ENCODE data around the gene IFIT5. TPM values are rescaled to one million over a fixed set of nuclear protein-coding genes. Genes with fewer than 3 reads are reported as not detected.
"Not testable (repeated sequence)": the region's sequence is repeated elsewhere in the genome, so short reads cannot be mapped to it uniquely, and the experiment has no call there.

Gene IFIT5
- total RNA-seq, 2 experiments from 2014 or later = 0.36 to 0.57 TPM

- intact Hi-C loops (cut with micrococcal nuclease; ENCODE audit: unreplicated experiment) = no loop called here
- Histone ChIP-seq H3K27ac (ENCODE audit: low read depth, low read length, poor library complexity, severe bottlenecking) (no peak overlapping the region), H3K9me2 (ENCODE audit: insufficient read depth, low read length) (no peaks in the 10 kb centered on the region), H3K4me1 (ENCODE audit: insufficient read depth, low read length, poor library complexity, severe bottlenecking) (peaks cover 7% of the 10 kb centered on the region), H3K36me3 (ENCODE audit: insufficient read depth, low read length) (no peaks in the 10 kb centered on the region), H2AFZ (ENCODE audit: low read length) (no peak overlapping the region), H3K9me3 (ENCODE audit: low read length) (no peaks in the 10 kb centered on the region), H3K4me2 (ENCODE audit: low read length) (no peak overlapping the region), H3K79me2 (ENCODE audit: insufficient read depth, low read depth, low read length) (no peaks in the 10 kb centered on the region), H3K4me3 (ENCODE audit: low read depth, low read length, poor library complexity, severe bottlenecking) (no peak overlapping the region), H4K20me1 (ENCODE audit: insufficient read depth, low read length) (no peaks in the 10 kb centered on the region)
- CTCF ChIA-PET (ENCODE audit: unreplicated experiment) = no interaction called here
- DNase-seq (ENCODE audit: low spot score) = no peak
- no TSS peak for BruUV-seq (replicated peaks)
- POLR2A ChIA-PET = interaction anchor here (0.6 kb wide), 1 partner anchor 9 kb away, joined by 3 read pairs; no protein-coding TSS in a partner anchor
- TF ChIP-seq CTCF (conservative IDR thresholded peaks at IDR 0.05; ENCODE audit: low read length) (no peak), EZH2phosphoT487 (IDR thresholded peaks at IDR 0.05; ENCODE audit: borderline replicate concordance, low read depth, low read length) (no peak)
Observed at GRCh38 chr10:89390476-89391225, 23.7 kb upstream of the IFIT5 start.

- H3K79me2 ChIP-seq (ENCODE audit: insufficient read depth, low read depth, low read length); H2AFZ ChIP-seq (ENCODE audit: low read length); H3K36me3 ChIP-seq (ENCODE audit: insufficient read depth, low read length); H4K20me1 ChIP-seq (ENCODE audit: insufficient read depth, low read length); DNase-seq (ENCODE audit: low spot score); BruUV-seq (replicated peaks); H3K4me1 ChIP-seq (ENCODE audit: insufficient read depth, low read length, poor library complexity, severe bottlenecking); H3K9me3 ChIP-seq (ENCODE audit: low read length); H3K4me3 ChIP-seq (ENCODE audit: low read depth, low read length, poor library complexity, severe bottlenecking); CTCF ChIA-PET (ENCODE audit: unreplicated experiment); H3K27ac ChIP-seq (ENCODE audit: low read depth, low read length, poor library complexity, severe bottlenecking); intact Hi-C loops (cut with micrococcal nuclease; ENCODE audit: unreplicated experiment); H3K4me2 ChIP-seq (ENCODE audit: low read length); H3K9me2 ChIP-seq (ENCODE audit: insufficient read depth, low read length): not testable (repeated sequence)
- POLR2A ChIA-PET = interaction anchor here (0.6 kb wide), 1 partner anchor 8 kb away, joined by 3 read pairs; no protein-coding TSS in a partner anchor
Observed at GRCh38 chr10:89391226-89391576, 23.2 kb upstream of the IFIT5 start.

- POLR2A ChIA-PET = interaction anchor here (0.6 to 1.3 kb wide), 2 partner anchors 11 to 187 kb away, joined by 3 read pairs; no protein-coding TSS in a partner anchor
- H3K4me3 ChIP-seq (ENCODE audit: low read depth, low read length, poor library complexity, severe bottlenecking) = peak within 1 kb of the TSS; percentile 34
- H3K4me2 ChIP-seq (ENCODE audit: low read length) = peak within 1 kb of the TSS; percentile 47
- no peaks in the 10 kb centered on the region for H3K9me2 ChIP-seq (ENCODE audit: insufficient read depth, low read length)
- DNase-seq (ENCODE audit: low spot score) = no peak
- CTCF ChIA-PET (ENCODE audit: unreplicated experiment) = no interaction called here
- H3K9me3 ChIP-seq (ENCODE audit: low read length) = no peaks in the 10 kb centered on the region
- peaks cover 7% of the 10 kb centered on the region for H3K4me1 ChIP-seq (ENCODE audit: insufficient read depth, low read length, poor library complexity, severe bottlenecking)
- no peaks in the 10 kb centered on the region for H3K79me2 ChIP-seq (ENCODE audit: insufficient read depth, low read depth, low read length)
- intact Hi-C loops (cut with micrococcal nuclease; ENCODE audit: unreplicated experiment) = no loop called here
- no peak within 1 kb of the TSS for H3K27ac ChIP-seq (ENCODE audit: low read depth, low read length, poor library complexity, severe bottlenecking)
- H2AFZ ChIP-seq (ENCODE audit: low read length) = 0 out of 2 replicates have a peak within 1 kb of the TSS, but pooled peaks have one; percentile 13
- no peaks in the 10 kb centered on the region for H3K36me3 ChIP-seq (ENCODE audit: insufficient read depth, low read length)
- H4K20me1 ChIP-seq (ENCODE audit: insufficient read depth, low read length) = no peaks in the 10 kb centered on the region
- TF ChIP-seq CTCF (conservative IDR thresholded peaks at IDR 0.05; ENCODE audit: low read length) = no peak
- TF ChIP-seq EZH2phosphoT487 (IDR thresholded peaks at IDR 0.05; ENCODE audit: borderline replicate concordance, low read depth, low read length) = no peak
- BruUV-seq (replicated peaks) = no TSS peak
Observed at GRCh38 chr10:89391907-89392756, 22.2 kb upstream of the IFIT5 start, which contains the start of gene IFIT1. Gene IFIT1, plus strand, starts transcription at chr10:89392623. Its CDS starts 90 bp downstream, at chr10:89392713.
